ENCODE data around the gene NUP210.
A peak's percentile ranks its signal among the peaks of the same experiment; 100 is the strongest.
"Not testable (repeated sequence)": the region's sequence is repeated elsewhere in the genome, so short reads cannot be mapped to it uniquely, and the experiment has no call there.

The NUP210 gene

GRCh38 chr3:13429631-13430291 lies 9.6 kb upstream of the NUP210 start:
- no peak for DNase-seq (ENCODE audit: low read depth, low spot score)

GRCh38 chr3:13428678-13429077 lies 8.6 kb upstream of the NUP210 start:
- not testable (repeated sequence) for DNase-seq (ENCODE audit: low read depth, low spot score)

- DNase-seq (ENCODE audit: low read depth, low spot score), result no peak
These were observed 7.8 kb upstream of the NUP210 start for GRCh38 chr3:13427662-13428603.

- no peak for DNase-seq (ENCODE audit: low read depth, low spot score)
These were observed 6.5 kb upstream of the NUP210 start for GRCh38 chr3:13426591-13426990.

DNA sequence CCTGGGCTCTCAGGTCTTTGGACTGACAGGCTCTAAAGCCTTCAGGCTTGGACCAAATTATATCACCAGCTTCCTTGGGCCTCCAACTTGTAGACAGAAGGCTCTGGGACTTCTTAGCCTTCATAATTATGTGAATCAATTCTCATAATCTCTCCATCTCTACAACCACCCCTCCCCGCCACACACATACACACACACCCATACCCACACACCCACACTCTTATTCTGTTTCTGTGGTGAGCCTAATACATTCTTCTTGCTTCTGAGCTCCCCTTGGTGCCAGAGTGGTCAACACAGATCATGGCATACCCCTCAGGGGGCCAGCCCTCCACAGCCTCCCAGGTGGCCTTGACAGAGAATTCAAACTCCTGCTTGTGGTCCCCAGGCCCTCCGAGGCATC lies 5.6 kb upstream of the NUP210 start:
- no peak for DNase-seq (ENCODE audit: low read depth, low spot score)

DNA sequence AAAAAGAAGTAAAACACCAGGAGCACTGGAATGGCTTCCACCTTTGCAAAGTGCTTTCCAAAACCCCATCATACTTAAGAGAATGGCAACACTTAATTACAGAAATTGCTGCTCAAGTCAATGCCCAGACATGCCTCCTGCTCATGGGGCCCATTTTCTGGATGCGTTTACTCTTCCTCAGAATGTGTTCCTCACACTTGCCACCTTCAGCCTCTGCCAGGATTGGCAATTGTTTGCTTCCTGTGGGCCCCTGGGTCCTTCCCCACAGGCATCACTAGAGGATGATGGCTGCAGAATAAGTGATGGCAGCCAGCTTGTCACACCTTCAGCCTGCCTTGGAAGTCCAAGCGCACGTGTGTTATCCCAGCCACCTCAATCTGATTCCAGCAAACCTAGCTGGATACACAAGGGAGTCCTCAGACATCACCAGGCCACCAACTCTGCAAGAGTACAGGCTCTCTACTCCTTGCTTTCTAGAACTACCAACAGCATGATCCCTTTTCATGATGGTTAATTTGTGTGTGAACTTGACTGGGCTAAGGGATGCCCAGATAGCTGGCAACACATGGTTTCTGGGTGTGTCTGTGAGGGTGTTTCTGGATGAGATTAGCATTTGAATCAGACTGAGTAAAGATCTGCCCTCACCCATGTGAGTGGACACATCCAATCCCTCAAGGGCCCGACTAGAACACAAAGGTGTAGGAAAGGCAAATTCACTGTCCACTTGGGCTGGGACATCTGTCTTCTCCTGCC lies 4.9 kb upstream of the NUP210 start:
- DNase-seq (ENCODE audit: low read depth, low spot score), result no peak

DNA sequence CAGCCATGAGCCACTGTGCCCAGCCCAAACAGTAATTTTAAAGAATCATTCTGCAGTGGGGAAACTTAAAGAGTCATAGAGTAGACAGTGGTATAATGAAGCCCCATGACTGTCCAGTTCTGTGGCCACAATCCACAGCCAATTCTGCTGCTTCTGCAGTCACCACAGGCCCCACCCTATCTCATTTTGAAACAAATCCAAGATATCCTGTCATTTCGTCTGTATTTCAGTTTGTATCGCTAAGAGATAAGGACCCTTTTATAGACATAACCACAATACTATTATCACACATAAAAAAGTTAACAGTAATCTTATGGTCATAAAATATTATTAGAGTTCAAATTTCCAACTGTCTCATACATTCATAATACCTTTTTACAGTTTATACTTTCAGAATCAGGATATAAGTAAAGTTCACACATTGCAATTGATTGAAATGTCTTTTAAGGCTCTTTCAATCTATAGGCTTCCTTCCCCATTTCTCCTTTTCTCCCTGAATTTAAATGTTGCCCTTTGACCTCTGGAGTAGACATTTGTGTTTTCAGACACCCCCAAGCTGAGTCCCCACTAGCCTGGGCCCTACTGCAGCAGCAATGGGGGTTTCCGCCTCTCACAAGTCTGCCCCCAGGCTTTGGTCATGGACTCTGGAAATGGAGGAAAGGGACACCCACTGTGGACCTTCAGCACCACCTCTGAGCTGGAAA lies 4.2 kb upstream of the NUP210 start:
- DNase-seq (ENCODE audit: low read depth, low spot score), result no peak

GRCh38 chr3:13420831-13421765 lies 976 bp upstream of the NUP210 start:
- DNase-seq (ENCODE audit: low read depth, low spot score), result no peak

DNA sequence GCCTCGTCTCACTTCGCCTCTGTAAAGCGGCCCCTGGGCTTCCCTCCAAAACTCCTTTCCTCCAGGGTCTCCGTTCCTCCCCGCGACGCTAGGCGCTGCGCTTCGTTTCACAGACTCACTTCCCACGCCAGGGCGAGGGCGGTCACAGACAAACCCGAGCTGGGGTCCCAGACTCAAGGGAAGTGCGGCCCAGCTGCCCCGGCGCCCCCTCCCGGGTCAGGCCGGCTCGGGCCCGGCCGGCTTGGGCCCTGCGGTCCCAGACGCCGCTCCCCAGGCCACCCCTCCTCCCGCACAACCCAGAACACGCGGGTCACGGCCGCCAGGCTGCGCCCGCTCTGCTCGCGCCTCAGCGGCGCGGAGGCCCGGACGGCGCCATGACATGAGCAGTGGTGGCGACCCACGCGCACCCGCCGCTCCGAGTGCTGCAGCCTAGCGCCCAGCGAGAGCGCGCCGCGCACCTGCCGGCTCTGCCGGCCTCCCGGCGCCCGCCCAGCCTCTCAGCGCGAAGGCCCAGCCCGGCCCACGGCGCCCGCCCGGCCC lies 547 bp downstream of the NUP210 start:
- peak; percentile 48 for DNase-seq (ENCODE audit: low read depth, low spot score)

DNA sequence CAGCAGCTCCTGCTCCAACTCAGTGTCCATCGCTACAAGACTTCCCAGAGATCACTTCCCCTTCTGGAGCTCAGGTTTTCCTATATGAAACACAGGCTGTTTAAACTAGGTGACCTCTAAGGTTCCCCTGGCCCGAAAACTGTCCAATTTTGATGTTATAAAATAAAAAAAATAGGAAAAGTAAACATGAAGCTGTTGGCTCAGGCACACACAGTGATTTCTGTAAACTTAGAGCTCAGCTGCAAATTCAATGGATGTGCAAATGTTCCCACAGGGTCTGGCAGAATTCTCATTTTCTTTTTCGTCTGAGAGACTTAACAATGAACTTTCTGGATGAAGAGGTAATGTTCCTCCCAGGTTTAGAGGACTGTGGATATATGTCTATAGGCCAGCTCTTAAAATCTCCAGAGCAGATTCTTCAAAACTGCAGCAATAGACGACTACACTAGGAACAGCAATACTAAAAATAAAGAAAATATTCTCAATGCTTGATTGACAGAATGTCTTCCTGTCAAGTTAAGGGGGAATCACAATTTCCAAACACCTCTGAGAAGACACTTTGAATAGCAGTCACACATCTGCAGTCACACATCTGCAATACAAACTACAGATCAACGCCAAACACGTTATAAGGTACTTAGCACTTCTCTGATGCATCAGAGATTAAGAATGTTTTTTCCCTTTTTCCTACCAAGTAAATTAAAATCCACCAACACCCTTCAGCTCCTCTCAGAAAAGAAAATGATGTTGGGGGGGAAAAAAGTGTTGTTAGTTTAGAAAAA lies 2.8 kb downstream of the NUP210 start:
- no peak for DNase-seq (ENCODE audit: low read depth, low spot score)

- DNase-seq (ENCODE audit: low read depth, low spot score), result peak; percentile 86
These were observed 3.9 kb downstream of the NUP210 start for GRCh38 chr3:13415997-13416793.

GRCh38 chr3:13415236-13415986 lies 4.7 kb downstream of the NUP210 start:
- DNase-seq (ENCODE audit: low read depth, low spot score), result no peak

DNA sequence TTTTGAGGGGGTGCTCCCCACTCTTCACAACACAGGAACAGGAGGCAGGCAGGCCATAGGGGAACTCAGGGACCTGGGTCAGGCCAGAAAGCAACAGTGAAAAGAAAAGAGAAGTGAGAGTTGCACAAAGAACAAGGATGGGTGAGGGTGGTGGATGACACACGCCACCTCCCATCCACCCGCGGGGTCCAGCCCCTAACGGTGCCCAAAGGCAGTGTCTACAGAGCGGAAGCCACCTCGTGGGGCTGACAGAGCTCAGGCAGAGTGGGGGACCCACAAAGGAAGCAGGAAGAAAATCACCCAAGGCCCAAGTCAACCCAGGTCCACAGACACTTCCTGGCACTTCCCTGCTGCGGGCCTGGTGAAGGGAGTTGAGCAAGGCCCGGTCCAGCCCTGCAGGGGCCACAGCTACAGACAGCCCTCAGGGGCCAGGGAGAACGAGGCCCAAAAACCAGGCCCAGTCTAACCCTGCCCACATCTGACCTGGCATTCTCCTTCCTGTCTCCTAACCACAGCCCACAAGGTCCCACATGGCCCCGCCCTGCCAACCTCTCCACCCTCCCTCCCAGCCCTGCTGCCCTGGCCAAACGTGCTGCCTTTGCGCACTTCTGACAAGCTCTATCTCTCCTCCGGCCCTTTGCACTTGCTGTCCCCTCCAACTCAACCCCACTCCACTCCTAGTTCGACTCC lies 5.9 kb downstream of the NUP210 start:
- no peak for DNase-seq (ENCODE audit: low read depth, low spot score)

DNA sequence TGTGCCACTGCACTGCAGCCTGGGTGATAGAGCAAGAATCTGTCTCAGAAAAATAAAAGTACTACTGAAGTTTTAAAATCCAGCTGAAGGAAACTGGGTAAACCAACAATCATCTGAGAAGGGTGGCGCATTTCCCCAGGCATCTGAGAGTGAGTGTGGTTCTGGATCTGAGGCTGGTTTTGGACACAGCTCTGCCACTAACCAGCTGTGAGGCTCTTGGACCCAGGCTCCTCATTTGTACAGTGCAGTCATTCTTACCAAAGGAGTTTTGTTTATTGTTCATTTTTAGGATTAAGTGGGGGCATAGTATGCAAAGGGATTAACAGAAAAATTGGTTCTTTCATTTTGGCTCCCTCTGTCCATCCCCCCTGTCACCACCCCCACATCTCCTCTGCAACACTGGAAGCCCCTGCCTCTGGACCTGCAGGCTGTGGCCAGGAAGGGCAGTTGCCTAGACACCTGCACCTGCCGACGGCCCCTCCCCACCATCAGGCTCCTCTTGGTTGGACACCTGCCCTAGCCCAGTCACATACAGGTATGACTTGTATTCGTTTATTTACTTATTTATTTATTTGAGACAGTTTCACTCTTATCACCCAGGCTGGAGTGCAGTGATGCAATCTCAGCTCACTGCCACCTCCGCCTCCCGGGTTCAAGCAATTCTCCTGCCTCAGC lies 8.8 kb downstream of the NUP210 start:
- no peak for DNase-seq (ENCODE audit: low read depth, low spot score)

GRCh38 chr3:13408890-13409289 lies 11.2 kb downstream of the NUP210 start:
- no peak for DNase-seq (ENCODE audit: low read depth, low spot score)

- DNase-seq (ENCODE audit: low read depth, low spot score), result no peak
These were observed 12.2 kb downstream of the NUP210 start for GRCh38 chr3:13407926-13408325.

DNA sequence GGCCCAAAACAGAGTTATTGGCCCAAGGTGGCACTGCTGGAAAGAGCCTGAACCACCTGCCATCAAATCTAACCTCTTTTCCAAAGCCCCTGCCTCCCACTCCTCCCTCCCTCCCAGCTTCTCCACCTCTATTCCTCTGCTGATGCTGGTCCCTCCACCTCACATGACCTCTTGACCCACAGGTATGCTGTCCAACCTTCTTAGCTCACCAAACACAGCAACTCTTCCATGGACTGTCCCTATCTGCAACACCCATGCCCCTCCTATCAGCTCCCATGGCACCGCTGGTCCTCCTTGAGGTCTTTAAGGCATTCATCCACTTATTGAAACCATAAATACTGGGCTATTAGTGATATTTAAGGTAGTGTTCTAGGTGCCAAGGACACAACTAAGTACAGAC lies 12.6 kb downstream of the NUP210 start:
- no peak for DNase-seq (ENCODE audit: low read depth, low spot score)
